ENCODE data around the gene RNF157.
"Not testable (repeated sequence)": the region's sequence is repeated elsewhere in the genome, so short reads cannot be mapped to it uniquely, and the experiment has no call there.

RNF157 gene

DNA sequence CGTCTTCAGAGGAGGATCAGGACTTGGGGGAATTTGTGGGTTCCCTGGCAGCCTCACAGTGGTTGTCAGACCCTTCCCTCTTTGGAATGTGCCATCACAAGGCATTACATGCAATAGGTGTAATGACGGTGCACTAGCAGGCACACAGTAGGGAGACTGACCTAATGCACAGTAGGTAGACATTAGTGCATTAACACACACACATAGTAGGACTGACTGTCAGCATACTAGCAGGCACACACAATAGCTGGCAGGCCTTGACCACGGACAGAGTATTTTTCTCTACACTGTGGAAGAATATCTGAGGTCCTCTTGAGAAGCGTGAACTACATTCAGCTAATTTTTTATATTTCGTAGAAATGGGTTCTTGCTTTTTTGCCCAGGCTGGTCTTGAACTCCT, 14.0 kb upstream of the RNF157 start:
- DNase-seq (ENCODE audit: low spot score) = no peak

DNA sequence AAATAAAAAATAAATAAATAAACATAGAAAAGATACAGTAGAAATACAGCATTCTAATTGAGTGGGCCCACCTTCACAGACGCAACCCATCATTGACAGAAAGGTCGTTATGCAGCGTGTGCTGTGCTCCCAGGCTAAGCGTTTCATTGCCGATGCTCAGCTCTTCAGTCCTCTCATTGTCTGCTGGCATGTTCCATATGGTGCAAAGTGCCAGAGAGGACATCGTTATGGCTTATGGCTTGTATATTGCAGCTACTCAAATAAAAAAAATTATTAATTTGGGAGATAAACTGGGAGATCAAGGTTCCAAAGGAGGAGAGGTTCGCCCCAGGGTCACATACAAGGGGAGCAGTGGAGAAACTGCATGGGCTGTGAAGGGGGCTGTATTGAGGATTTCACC, 13.5 kb upstream of the RNF157 start:
- no peak for DNase-seq (ENCODE audit: low spot score)

DNA sequence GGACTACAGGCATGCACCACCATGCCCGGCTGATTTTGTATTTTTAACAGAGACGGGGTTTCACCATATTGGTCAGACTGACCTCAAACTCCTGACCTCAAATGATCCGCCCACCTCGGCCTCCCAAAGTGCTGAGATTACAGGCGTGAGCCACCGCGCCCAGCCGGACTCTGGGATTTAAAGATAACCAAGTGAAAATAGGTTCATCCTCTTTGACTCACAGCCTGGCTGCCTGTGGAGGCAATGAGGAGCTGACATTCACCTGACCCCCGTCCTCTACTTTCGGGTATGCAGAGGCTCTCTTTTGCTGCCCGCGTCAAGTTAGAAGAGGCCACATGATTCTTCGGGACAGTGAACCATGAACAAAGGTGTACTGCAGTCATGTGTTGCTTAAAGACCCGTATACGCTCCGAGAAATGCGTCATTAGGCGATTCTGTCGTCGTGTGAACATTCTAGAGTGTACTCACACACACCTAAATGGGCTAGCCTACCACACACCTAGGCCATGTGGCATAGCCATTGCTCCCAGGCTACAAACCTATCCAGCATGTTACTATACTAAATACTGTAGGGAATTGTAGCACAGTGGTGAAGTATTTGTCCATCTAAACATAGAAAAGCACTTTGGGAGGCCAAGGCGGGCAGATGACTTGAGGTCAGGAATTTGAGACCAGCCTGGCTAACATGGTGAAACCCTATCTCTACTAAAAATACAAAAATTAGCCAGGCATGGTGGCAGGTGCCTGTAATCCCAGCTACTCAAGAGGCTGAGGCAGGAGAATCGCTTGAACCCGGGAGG, 12.9 kb upstream of the RNF157 start:
- DNase-seq (ENCODE audit: low spot score) = not testable (repeated sequence)

DNA sequence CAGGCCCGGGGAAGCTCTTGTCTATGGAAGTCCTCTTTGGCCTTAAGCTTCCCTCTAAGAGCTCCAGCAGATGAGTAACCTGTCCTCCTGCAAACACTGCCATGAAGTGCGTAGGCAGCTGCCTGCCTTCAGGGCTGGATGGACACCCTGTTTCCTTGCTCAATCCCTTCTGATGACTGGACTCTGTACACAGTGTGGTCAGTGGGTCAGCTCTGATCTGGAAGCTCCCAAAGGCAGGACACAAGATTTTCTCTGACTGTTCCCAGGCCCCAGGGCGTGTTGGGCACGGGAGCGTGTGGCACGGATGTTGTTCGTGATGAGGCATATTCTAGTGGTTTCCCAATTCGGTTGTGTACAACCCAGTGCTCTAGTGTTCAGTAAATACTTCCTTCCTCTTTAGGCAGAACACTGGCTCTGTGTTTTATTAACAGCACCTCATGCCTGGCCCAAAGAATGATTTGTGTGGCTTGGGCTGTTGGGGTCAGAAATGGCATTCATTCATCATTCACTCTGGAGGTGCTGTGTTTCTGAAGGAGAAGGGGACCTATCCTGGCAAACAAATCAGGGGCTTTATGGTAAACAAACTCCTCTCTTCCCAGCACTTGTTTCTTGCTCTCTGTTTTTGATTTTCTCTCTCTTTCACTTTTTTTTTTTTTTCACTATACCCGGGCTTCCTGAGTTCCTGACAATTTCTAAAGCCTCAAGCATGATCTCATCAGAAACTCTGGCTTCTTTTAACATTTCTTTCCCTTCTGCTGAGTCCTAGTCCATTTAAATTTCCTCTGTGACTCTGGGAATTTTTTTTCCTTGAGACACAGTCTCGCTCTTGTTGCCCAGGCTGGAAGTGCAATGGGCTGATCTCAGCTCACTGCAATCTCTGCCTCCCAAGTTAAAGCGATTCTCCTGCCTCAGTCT, 12.0 kb upstream of the RNF157 start:
- no peak for DNase-seq (ENCODE audit: low spot score)

- no peak for DNase-seq (ENCODE audit: low spot score)
These were observed 11.3 kb upstream of the RNF157 start for GRCh38 chr17:76251478-76252039.

GRCh38 chr17:76250141-76250540, 9.8 kb upstream of the RNF157 start:
- DNase-seq (ENCODE audit: low spot score) = no peak

DNA sequence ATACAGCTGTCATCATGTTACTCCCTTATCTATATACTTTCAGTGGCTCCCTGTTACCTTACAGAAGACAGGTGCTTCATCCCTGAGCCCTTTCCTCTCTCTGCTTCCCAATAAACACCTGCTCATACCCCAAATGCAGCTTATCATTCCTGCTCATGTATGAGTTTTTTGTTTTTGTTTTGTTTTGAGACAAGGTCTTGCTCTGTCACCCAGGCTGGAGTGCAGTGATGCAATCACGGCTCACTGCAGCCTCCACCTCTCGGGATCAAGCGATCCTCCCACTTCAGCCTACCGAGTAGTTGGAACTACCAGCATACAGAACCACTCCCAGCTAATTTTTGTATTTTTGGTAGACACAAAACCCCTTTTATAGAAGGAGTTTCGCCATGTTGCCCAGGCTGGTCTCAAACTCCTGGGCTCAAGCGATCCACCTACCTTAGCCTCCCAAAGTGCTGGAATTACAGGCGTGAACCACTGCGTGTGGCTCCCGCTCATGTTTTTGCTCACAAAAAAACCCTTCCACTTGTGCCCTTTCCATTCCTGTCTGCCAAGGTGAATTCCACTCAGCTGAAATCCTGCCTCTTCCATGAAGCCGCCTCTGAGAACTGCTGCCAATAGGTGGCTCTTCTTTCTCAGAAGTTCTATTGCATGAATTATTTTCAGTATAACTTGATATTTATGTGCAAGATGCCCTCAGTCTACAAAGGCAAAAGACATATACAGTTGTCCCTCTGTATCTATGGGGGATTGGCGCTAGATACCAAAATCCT, 7.9 kb upstream of the RNF157 start:
- DNase-seq (ENCODE audit: low spot score) = no peak

DNA sequence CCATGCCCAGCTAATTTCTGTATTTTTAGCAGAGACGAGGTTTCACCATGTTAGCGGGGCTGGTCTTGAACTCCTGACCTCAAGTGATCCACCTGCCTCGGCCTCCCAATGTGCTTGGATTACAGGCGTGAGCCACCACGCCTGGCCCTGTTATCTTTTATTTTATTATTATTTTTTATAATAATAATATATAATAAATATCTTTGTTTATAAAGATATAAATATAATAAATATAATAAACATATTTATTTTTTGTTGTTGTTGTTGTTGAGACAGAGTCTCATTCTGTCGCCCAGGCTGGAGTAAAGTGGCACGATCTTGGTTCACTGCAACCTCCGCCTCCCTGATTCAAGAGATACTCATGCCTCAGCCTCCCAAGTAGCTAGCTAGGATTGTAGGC, 7.0 kb upstream of the RNF157 start:
- no peak for DNase-seq (ENCODE audit: low spot score)

- DNase-seq (ENCODE audit: low spot score) = no peak
These were observed 6.1 kb upstream of the RNF157 start for GRCh38 chr17:76246080-76247066.

- DNase-seq (ENCODE audit: low spot score) = not testable (repeated sequence)
These were observed 4.4 kb upstream of the RNF157 start for GRCh38 chr17:76244721-76245120.

DNA sequence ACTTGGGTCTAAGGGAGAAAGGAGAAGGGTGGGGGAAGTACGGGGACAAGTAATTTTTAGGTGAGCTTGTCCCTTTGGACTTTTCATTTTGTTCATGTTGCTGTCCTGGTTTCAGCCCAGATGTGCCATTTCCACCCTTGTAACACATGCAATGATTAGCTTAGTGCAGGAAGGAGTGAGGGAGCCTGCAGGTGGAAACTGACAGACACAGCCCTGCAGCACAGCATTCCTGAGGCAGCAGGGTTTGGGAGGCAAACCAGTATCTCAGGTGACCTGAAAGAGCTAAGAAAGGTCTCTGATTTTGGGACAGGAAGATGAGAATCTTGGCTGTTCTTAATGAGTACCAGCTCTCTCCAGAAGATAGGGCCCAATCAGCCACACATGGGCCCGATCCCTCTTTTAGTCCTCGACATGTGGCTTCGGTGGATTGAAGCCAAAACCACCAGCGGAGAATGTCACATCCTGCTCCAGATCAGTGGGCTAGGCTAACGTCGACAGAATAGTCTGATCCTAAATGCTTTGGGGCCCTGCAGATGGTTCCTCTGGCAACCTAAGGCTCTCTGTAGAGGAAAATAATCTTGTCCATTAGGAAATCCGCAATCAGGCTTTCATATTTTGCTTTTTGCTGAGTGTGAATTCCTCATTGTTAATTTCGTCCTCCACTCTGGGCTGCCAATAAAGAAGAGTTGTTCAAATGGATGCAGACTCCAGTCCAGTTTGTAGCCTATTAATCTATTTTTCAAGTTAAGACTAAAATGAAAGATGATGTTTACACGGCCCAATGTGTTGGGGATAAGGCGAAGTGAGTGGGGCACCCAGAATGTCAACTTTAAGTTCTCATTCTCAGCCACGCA, 3.8 kb upstream of the RNF157 start:
- DNase-seq (ENCODE audit: low spot score) = peak; percentile 47

- no peak for DNase-seq (ENCODE audit: low spot score)
These were observed 1.5 kb upstream of the RNF157 start for GRCh38 chr17:76241691-76242255.

DNA sequence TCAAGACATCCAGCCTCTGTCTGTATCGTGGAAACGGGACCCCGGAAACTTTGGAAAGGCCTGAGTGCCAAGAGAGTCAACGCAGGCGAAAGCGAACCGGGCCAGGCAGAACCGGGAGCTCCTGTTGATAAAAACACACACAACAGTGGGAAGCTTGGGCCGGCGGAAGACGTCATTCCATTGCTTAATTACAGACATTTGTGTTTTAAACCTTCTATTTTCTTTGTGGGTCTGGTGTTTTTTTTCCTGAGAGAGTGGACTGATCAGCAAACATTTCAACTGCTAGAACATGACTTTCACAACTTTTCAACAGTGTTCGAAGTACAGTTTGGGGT, 878 bp upstream of the RNF157 start:
- DNase-seq (ENCODE audit: low spot score) = no peak

DNA sequence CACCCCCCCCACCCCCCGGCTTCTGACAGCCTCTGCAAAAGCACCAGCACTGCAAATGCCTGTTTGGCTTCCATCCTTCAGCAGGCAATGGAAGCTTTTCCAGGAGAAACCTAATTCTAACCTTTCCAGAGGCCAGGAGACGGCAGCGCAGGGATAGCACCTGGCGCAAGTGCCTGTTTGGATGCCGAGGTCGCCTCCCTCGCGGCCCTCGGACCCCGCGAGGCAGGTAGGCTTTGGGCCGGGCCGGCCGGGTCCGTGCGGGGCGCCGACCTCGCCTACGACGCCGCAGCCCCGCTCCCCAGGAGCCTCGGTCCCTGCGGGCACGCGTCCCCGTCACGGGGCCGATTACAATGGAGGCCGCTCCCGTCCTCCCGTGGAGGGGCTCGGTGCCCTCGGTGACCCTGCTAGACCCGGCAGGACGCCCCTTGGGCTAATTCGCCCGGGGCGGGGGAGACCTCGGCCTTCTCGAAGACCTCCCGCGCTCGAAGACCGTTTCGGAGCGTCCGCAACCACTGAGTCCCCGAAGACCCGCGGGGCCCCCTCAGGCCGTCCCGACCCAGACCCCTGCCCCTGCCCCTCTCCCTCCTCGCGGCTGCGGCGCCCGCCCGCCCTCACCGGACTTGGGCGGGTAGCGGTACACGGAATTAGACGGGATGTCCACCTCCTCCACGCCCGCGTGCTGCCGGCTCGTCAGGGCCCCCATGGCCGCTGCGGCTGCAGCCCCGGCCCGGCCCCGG, 587 bp downstream of the RNF157 start:
- DNase-seq (ENCODE audit: low spot score) = no peak

DNA sequence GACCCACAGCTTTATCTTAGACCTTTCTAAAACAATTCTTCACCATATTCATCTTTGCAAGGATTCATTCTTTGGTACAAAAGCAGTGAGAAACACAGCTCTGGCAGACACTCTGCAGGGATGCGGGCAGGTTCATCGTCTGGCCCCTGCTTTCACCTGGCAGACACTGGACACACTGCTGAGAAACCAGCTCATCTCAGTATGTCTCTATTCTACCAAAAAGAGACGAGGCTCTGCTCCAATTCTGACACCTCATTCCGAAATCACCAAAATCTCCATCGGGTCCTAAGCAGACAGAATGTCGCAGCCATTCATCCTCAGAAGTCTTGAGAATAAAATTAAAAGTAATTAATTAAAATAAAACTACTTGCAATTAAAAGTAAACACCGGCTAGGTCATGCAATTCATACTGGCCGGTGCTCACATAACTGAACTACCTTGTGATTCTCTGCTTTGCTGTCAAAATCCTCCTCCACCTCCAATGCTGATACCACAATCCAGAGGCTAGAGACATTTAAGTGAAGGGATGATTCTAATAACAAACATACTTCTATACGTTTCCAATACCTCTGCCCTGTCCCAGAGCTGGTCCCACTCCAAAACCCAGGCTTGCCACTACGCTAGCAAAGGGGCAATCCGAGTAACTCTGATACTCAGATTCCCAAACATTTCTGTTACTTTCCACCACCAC, 1.3 kb downstream of the RNF157 start:
- no peak for DNase-seq (ENCODE audit: low spot score)

DNA sequence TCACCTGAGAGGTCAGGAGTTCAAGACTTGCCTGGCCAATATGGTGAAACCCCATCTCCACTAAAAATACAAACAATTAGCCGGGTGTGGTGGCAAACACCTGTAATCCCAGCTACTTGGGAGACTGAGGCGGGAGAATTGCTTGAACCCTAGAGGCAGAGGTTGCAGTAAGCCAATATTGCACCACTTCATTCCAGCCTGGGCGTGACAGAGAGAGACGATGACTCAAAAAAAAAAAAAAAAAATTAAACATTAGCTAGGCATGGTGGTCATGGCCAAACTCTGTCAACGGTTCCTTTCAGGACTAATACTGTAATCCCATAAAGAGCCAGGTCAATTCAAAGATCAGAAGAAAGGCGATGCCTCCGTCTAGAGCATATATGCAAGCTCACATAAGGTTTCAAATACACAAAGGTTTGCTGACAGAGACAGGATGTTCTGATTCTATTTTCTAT, 2.4 kb downstream of the RNF157 start:
- DNase-seq (ENCODE audit: low spot score) = no peak

DNA sequence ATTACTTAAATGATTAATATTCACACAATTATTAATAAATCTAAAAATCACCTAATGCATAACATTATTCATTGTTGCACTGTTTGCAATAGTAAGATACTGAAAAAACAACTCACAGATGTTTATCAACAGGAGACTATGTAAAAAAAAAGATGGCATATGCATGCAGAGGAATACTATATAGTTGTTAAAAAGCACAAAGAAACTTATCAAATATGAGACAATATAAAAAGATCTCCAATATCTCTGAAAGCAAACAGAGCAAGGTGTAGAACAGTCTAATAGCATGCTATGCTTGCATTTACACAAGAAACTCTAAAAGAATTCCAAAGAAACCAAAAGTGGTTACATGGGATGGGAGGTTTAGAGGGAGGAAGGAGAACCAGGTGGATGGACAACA, 3.7 kb downstream of the RNF157 start:
- no peak for DNase-seq (ENCODE audit: low spot score)

DNA sequence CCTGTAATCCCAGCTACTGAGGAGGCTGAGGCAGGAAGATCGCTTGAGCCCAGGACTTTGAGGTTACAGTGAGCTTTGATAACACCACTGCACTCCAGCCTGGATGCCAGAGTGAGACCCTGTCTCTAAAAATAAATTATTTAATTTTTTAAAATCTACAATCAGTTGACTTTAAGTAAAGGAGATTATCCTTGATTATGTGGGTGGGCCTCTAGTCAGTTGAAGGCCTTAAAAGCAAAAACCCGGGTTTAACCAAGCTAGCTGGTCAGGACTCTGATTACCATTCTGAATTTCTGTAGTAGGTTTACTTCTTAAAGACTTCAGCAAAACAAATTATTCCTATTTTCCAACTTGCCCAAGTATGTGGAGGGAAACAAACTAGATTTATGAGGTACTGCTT, 4.4 kb downstream of the RNF157 start:
- DNase-seq (ENCODE audit: low spot score) = no peak
